ENCODE measurements around the gene KRTAP10-9. TPM values are rescaled to one million over a fixed set of nuclear protein-coding genes. Genes with fewer than 3 reads are reported as not detected.

Gene KRTAP10-9
- total and polyA plus RNA-seq, 2 of the 8 experiments (the other 6 are each of a cell fraction or from before 2014, with no cell fraction given) = not detected

DNA sequence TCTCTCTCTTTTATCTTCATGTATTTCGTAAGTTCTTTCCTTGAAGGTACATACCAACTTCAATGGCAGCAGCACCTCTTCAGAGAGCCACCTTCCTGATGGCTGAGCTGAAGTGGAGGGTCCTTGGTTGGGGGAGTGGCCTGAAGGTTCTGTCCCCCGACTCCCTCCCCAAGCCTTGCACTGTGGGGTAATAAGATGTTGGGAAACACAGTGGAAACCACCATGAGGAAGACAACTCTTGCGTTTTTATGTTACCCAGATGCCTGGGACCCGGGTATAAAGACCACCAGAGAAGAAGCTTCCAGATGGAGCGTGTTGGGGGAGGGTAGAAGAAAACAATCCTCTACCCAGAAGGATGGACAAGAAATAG lies 31.6 kb downstream of the KRTAP10-9 start (continued):
- TF ChIP-seq, protein P1, sequence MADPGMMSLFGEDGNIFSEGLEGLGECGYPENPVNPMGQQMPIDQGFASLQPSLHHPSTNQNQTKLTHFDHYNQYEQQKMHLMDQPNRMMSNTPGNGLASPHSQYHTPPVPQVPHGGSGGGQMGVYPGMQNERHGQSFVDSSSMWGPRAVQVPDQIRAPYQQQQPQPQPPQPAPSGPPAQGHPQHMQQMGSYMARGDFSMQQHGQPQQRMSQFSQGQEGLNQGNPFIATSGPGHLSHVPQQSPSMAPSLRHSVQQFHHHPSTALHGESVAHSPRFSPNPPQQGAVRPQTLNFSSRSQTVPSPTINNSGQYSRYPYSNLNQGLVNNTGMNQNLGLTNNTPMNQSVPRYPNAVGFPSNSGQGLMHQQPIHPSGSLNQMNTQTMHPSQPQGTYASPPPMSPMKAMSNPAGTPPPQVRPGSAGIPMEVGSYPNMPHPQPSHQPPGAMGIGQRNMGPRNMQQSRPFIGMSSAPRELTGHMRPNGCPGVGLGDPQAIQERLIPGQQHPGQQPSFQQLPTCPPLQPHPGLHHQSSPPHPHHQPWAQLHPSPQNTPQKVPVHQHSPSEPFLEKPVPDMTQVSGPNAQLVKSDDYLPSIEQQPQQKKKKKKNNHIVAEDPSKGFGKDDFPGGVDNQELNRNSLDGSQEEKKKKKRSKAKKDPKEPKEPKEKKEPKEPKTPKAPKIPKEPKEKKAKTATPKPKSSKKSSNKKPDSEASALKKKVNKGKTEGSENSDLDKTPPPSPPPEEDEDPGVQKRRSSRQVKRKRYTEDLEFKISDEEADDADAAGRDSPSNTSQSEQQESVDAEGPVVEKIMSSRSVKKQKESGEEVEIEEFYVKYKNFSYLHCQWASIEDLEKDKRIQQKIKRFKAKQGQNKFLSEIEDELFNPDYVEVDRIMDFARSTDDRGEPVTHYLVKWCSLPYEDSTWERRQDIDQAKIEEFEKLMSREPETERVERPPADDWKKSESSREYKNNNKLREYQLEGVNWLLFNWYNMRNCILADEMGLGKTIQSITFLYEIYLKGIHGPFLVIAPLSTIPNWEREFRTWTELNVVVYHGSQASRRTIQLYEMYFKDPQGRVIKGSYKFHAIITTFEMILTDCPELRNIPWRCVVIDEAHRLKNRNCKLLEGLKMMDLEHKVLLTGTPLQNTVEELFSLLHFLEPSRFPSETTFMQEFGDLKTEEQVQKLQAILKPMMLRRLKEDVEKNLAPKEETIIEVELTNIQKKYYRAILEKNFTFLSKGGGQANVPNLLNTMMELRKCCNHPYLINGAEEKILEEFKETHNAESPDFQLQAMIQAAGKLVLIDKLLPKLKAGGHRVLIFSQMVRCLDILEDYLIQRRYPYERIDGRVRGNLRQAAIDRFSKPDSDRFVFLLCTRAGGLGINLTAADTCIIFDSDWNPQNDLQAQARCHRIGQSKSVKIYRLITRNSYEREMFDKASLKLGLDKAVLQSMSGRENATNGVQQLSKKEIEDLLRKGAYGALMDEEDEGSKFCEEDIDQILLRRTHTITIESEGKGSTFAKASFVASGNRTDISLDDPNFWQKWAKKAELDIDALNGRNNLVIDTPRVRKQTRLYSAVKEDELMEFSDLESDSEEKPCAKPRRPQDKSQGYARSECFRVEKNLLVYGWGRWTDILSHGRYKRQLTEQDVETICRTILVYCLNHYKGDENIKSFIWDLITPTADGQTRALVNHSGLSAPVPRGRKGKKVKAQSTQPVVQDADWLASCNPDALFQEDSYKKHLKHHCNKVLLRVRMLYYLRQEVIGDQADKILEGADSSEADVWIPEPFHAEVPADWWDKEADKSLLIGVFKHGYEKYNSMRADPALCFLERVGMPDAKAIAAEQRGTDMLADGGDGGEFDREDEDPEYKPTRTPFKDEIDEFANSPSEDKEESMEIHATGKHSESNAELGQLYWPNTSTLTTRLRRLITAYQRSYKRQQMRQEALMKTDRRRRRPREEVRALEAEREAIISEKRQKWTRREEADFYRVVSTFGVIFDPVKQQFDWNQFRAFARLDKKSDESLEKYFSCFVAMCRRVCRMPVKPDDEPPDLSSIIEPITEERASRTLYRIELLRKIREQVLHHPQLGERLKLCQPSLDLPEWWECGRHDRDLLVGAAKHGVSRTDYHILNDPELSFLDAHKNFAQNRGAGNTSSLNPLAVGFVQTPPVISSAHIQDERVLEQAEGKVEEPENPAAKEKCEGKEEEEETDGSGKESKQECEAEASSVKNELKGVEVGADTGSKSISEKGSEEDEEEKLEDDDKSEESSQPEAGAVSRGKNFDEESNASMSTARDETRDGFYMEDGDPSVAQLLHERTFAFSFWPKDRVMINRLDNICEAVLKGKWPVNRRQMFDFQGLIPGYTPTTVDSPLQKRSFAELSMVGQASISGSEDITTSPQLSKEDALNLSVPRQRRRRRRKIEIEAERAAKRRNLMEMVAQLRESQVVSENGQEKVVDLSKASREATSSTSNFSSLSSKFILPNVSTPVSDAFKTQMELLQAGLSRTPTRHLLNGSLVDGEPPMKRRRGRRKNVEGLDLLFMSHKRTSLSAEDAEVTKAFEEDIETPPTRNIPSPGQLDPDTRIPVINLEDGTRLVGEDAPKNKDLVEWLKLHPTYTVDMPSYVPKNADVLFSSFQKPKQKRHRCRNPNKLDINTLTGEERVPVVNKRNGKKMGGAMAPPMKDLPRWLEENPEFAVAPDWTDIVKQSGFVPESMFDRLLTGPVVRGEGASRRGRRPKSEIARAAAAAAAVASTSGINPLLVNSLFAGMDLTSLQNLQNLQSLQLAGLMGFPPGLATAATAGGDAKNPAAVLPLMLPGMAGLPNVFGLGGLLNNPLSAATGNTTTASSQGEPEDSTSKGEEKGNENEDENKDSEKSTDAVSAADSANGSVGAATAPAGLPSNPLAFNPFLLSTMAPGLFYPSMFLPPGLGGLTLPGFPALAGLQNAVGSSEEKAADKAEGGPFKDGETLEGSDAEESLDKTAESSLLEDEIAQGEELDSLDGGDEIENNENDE (IDR thresholded peaks at IDR 0.05; ENCODE audit: insufficient replicate concordance, low read length) = no peak
- TF ChIP-seq CREB1 (IDR thresholded peaks at IDR 0.05) = no peak
- no peak for TF ChIP-seq POU5F1 (IDR thresholded peaks at IDR 0.05; ENCODE audit: low read depth, low read length)

All from H1 (cell line).